GM12878 (cell line): ENCODE results near the gene EDARADD. TPM values are rescaled to one million over a fixed set of nuclear protein-coding genes. Genes with fewer than 3 reads are reported as not detected.

Experiments
- BMI1 ChIP-seq: fragments of 450-650 bp; IDR thresholded peaks from 2 replicates; pipeline ENCODE4 v1.6.1; 2016; ENCODE audit warnings: mild to moderate bottlenecking, moderate library complexity, borderline replicate concordance
- BRCA1 ChIP-seq: IDR thresholded peaks from 2 replicates; pipeline ENCODE4 v1.6.1; 2011; ENCODE audit warnings: low read depth, low read length, improper control_type of control experiment
- HDAC6 ChIP-seq: fragments of 200-600 bp; sonication (generic); IDR thresholded peaks from one replicate; pipeline ENCODE4 v1.8.0; 2017; ENCODE audit warnings: antibody characterized with exemption; ENCODE audit not compliant: unreplicated experiment
- IKZF1 ChIP-seq: fragments of 450-650 bp; conservative IDR thresholded peaks from 2 replicates; pipeline ENCODE4 v1.6.1; 2017; ENCODE audit warnings: antibody characterized with exemption, mild to moderate bottlenecking
- KDM1A ChIP-seq: fragments of 200-600 bp; sonication (generic); IDR thresholded peaks from 2 replicates; pipeline ENCODE4 v1.6.1; 2016; ENCODE audit warnings: borderline replicate concordance
- MEF2B ChIP-seq: fragments of 450-650 bp; IDR thresholded peaks from 2 replicates; pipeline ENCODE4 v1.6.1; 2018; ENCODE audit warnings: mild to moderate bottlenecking, moderate library complexity; ENCODE audit not compliant: partially characterized antibody, poor library complexity, severe bottlenecking
- NR2F1 ChIP-seq: fragments of 450-650 bp; conservative IDR thresholded peaks from 2 replicates; pipeline ENCODE4 v1.6.1; 2017; ENCODE audit warnings: mild to moderate bottlenecking
- POLR2A ChIP-seq: IDR thresholded peaks from 2 replicates; pipeline ENCODE4 v1.6.1; 2011; ENCODE audit warnings: low read depth, mild to moderate bottlenecking, low read length
- RCOR1 ChIP-seq: conservative IDR thresholded peaks from 2 replicates; pipeline ENCODE4 v1.6.1; 2012; ENCODE audit warnings: low read depth, low read length, improper control_type of control experiment
- SPI1 ChIP-seq: IDR thresholded peaks from 2 replicates; pipeline ENCODE4 v1.6.1; 2011; ENCODE audit warnings: low read depth, mild to moderate bottlenecking, low read length, moderate library complexity, borderline replicate concordance; ENCODE audit not compliant: insufficient read depth
- YY1 ChIP-seq: IDR thresholded peaks from 2 replicates; pipeline ENCODE4 v1.6.1; 2011; ENCODE audit warnings: low read depth, mild to moderate bottlenecking, low read length
- polyA plus RNA-seq, 11 experiments: library from polyadenylated mRNA; depleted of rRNA in 4 of 11; unstranded in 6 of 11; stranded (reverse) in 5 of 11; fragments of >200 nt; fragmentation: Nextera tagmentation in 4 of 11; fragmentation: Illumina TruSeq in 1 of 11; extraction: Ambion mirVana in 4 of 11; extraction: Trizol in 1 of 11; gene quantifications; 1 replicate in 1 of 11; 2 replicates in 10 of 11; pipeline versions ENCODE4 v1.2.1 to v1.2.3, GENCODE V29; 2011 to 2016; ENCODE audit warnings: inconsistent platforms in 2 of 11, missing spikeins in 2 of 11, low read depth in 1 of 11
- total RNA-seq, 4 experiments: library from RNA; depleted of rRNA in 3 of 4; stranded (reverse); fragments of >200 nt in 3 of 4; fragmentation: Illumina TruSeq in 1 of 4; extraction: Trizol in 1 of 4; gene quantifications; 2 replicates each; pipeline versions ENCODE4 v1.2.1 to v1.2.3, GENCODE V29; 2013 to 2021
- TF ChIP-seq, protein P1 (sequence below): IDR thresholded peaks from 2 replicates; pipeline ENCODE4 v1.6.1; 2011; ENCODE audit warnings: low read depth, mild to moderate bottlenecking, low read length, moderate library complexity, borderline replicate concordance; ENCODE audit errors: extremely low read depth
- TF ChIP-seq, protein P2 (sequence below): fragments of 450-650 bp; IDR thresholded peaks from 2 replicates; pipeline ENCODE4 v1.6.1; 2018; ENCODE audit warnings: borderline replicate concordance, mild to moderate bottlenecking; ENCODE audit not compliant: partially characterized antibody
- TF ChIP-seq, protein P3 (sequence below): fragments of 450-650 bp; formaldehyde crosslinking; IDR thresholded peaks from 2 replicates; pipeline ENCODE4 v1.4.0; 2020; ENCODE audit warnings: mild to moderate bottlenecking, moderate library complexity
- TF ChIP-seq, protein P4 (sequence below): fragments of 450-650 bp; IDR thresholded peaks from 2 replicates; pipeline ENCODE4 v1.6.1; 2017; ENCODE audit warnings: mild to moderate bottlenecking, moderate library complexity

EDARADD gene
- total and polyA plus RNA-seq, 10 of the 15 experiments (the other 5 are each of a cell fraction or from before 2014, with no cell fraction given), result 0.58 to 6.1 (median 4.7) TPM

DNA sequence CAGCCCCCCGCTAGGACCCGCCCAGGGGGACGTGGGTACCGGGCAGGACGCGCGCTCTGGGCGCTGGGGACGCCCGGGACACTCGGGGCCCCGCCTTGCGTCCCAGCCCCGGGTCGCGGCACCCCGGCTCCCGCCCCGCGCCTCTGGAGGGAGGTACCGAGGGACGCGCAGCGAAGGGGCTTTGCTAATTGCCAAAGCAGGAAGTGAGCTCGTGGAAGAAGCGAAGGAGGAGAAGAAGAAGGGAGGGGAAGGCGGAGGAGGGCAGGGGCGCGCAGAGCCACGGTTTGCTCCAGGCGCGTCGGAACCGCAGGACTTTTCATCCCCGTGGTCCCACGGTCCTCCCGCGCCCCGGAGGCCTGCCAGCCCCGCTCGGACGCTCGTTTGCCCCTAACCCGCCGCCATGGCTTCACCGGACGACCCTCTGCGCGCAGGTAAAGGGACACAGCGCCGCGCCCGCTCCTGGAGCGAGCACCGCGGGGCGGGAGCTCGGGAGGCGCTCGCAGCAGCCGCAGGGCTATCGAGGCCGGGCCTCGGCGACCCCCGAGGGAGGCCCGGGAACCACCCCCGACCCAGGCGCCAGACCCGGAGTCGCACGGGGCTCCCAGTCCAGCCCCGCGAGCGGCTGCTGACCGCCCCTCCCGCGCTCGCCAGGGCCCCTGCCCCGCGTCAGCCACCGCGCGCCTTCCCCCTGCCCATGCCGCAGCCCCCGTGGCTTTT, 1.3 kb downstream of the EDARADD start (continued):
- TF ChIP-seq, protein P1, sequence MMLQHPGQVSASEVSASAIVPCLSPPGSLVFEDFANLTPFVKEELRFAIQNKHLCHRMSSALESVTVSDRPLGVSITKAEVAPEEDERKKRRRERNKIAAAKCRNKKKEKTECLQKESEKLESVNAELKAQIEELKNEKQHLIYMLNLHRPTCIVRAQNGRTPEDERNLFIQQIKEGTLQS, result no peak
- TF ChIP-seq HDAC6 (peak; percentile 94), NR2F1 (no peak), POLR2A (peak; percentile 56), BRCA1 (no peak), RCOR1 (no peak), MEF2B (no peak), YY1 (0 out of 2 replicates have a peak, but pooled peaks have one; percentile 32), BMI1 (no peak), KDM1A (no peak), IKZF1 (peak; percentile 56; the same call in 1 of the 2 replicates), SPI1 (0 out of 2 replicates have a peak, but pooled peaks have one; percentile 1)
- TF ChIP-seq, protein P2, sequence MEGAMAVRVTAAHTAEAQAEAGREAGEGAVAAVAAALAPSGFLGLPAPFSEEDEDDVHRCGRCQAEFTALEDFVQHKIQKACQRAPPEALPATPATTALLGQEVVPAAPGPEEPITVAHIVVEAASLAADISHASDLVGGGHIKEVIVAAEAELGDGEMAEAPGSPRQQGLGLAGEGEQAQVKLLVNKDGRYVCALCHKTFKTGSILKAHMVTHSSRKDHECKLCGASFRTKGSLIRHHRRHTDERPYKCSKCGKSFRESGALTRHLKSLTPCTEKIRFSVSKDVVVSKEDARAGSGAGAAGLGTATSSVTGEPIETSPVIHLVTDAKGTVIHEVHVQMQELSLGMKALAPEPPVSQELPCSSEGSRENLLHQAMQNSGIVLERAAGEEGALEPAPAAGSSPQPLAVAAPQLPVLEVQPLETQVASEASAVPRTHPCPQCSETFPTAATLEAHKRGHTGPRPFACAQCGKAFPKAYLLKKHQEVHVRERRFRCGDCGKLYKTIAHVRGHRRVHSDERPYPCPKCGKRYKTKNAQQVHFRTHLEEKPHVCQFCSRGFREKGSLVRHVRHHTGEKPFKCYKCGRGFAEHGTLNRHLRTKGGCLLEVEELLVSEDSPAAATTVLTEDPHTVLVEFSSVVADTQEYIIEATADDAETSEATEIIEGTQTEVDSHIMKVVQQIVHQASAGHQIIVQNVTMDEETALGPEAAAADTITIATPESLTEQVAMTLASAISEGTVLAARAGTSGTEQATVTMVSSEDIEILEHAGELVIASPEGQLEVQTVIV, result no peak
- TF ChIP-seq, protein P3, sequence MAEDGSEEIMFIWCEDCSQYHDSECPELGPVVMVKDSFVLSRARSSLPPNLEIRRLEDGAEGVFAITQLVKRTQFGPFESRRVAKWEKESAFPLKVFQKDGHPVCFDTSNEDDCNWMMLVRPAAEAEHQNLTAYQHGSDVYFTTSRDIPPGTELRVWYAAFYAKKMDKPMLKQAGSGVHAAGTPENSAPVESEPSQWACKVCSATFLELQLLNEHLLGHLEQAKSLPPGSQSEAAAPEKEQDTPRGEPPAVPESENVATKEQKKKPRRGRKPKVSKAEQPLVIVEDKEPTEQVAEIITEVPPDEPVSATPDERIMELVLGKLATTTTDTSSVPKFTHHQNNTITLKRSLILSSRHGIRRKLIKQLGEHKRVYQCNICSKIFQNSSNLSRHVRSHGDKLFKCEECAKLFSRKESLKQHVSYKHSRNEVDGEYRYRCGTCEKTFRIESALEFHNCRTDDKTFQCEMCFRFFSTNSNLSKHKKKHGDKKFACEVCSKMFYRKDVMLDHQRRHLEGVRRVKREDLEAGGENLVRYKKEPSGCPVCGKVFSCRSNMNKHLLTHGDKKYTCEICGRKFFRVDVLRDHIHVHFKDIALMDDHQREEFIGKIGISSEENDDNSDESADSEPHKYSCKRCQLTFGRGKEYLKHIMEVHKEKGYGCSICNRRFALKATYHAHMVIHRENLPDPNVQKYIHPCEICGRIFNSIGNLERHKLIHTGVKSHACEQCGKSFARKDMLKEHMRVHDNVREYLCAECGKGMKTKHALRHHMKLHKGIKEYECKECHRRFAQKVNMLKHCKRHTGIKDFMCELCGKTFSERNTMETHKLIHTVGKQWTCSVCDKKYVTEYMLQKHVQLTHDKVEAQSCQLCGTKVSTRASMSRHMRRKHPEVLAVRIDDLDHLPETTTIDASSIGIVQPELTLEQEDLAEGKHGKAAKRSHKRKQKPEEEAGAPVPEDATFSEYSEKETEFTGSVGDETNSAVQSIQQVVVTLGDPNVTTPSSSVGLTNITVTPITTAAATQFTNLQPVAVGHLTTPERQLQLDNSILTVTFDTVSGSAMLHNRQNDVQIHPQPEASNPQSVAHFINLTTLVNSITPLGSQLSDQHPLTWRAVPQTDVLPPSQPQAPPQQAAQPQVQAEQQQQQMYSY (CRISPR knock-in tag), result no peak
- TF ChIP-seq, protein P4, sequence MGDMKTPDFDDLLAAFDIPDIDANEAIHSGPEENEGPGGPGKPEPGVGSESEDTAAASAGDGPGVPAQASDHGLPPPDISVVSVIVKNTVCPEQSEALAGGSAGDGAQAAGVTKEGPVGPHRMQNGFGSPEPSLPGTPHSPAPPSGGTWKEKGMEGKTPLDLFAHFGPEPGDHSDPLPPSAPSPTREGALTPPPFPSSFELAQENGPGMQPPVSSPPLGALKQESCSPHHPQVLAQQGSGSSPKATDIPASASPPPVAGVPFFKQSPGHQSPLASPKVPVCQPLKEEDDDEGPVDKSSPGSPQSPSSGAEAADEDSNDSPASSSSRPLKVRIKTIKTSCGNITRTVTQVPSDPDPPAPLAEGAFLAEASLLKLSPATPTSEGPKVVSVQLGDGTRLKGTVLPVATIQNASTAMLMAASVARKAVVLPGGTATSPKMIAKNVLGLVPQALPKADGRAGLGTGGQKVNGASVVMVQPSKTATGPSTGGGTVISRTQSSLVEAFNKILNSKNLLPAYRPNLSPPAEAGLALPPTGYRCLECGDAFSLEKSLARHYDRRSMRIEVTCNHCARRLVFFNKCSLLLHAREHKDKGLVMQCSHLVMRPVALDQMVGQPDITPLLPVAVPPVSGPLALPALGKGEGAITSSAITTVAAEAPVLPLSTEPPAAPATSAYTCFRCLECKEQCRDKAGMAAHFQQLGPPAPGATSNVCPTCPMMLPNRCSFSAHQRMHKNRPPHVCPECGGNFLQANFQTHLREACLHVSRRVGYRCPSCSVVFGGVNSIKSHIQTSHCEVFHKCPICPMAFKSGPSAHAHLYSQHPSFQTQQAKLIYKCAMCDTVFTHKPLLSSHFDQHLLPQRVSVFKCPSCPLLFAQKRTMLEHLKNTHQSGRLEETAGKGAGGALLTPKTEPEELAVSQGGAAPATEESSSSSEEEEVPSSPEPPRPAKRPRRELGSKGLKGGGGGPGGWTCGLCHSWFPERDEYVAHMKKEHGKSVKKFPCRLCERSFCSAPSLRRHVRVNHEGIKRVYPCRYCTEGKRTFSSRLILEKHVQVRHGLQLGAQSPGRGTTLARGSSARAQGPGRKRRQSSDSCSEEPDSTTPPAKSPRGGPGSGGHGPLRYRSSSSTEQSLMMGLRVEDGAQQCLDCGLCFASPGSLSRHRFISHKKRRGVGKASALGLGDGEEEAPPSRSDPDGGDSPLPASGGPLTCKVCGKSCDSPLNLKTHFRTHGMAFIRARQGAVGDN, result no peak
